ENCODE data around the gene SLC16A1.

SLC16A1 gene

GRCh38 chr1:112992780-112993179 lies 36.8 kb upstream of the SLC16A1 start:
- TF ChIP-seq CTCF (IDR thresholded peaks at IDR 0.05; ENCODE audit: insufficient read depth, low read length, poor library complexity, severe bottlenecking) (no peak), EZH2phosphoT487 (conservative IDR thresholded peaks at IDR 0.05; ENCODE audit: low read length) (no peak)
- H3K4me2 ChIP-seq (ENCODE audit: low read depth, low read length, poor library complexity, severe bottlenecking) = no peak overlapping the region
- H3K79me2 ChIP-seq (ENCODE audit: insufficient read depth, low read length) = no peaks in the 10 kb centered on the region
- no peaks in the 10 kb centered on the region for H3F3A ChIP-seq (ENCODE audit: insufficient read depth)
- H3K9me3 ChIP-seq (ENCODE audit: insufficient read depth, low read length) = no peaks in the 10 kb centered on the region
- H4K20me1 ChIP-seq (ENCODE audit: low read depth, low read length) = no peaks in the 10 kb centered on the region
- no peaks in the 10 kb centered on the region for H3K9me2 ChIP-seq (replicated peaks; ENCODE audit: insufficient read depth, low read length)
- no peak overlapping the region for H3K4me3 ChIP-seq (ENCODE audit: insufficient read depth, low read length, poor library complexity, severe bottlenecking)
- H2AFZ ChIP-seq (ENCODE audit: low read depth, low read length, severe bottlenecking) = no peak overlapping the region
- H3K27me3 ChIP-seq (ENCODE audit: low read length) = no peaks in the 10 kb centered on the region
- H3K27ac ChIP-seq (ENCODE audit: low read depth, low read length) = no peak overlapping the region
- H3K9ac ChIP-seq (ENCODE audit: low read length) = no peak overlapping the region
- no peaks in the 10 kb centered on the region for H3K36me3 ChIP-seq (ENCODE audit: low read length)

- no peak for TF ChIP-seq EZH2phosphoT487 (conservative IDR thresholded peaks at IDR 0.05; ENCODE audit: low read length)
- TF ChIP-seq CTCF (IDR thresholded peaks at IDR 0.05; ENCODE audit: insufficient read depth, low read length, poor library complexity, severe bottlenecking) = no peak
- Histone ChIP-seq H3K4me2 (ENCODE audit: low read depth, low read length, poor library complexity, severe bottlenecking) (no peak overlapping the region), H3K79me2 (ENCODE audit: insufficient read depth, low read length) (no peaks in the 10 kb centered on the region), H3K9ac (ENCODE audit: low read length) (no peak overlapping the region), H4K20me1 (ENCODE audit: low read depth, low read length) (no peaks in the 10 kb centered on the region), H3K36me3 (ENCODE audit: low read length) (no peaks in the 10 kb centered on the region), H3K27ac (ENCODE audit: low read depth, low read length) (no peak overlapping the region), H3K9me2 (replicated peaks; ENCODE audit: insufficient read depth, low read length) (no peaks in the 10 kb centered on the region), H3K9me3 (ENCODE audit: insufficient read depth, low read length) (no peaks in the 10 kb centered on the region), H2AFZ (ENCODE audit: low read depth, low read length, severe bottlenecking) (no peak overlapping the region), H3K4me3 (ENCODE audit: insufficient read depth, low read length, poor library complexity, severe bottlenecking) (no peak overlapping the region), H3F3A (ENCODE audit: insufficient read depth) (no peaks in the 10 kb centered on the region), H3K27me3 (ENCODE audit: low read length) (no peaks in the 10 kb centered on the region)
These were observed 35.6 kb upstream of the SLC16A1 start for GRCh38 chr1:112991402-112992120.

GRCh38 chr1:112990271-112990670 lies 34.3 kb upstream of the SLC16A1 start:
- no peak overlapping the region for H3K27ac ChIP-seq (ENCODE audit: low read depth, low read length)
- H3K9me2 ChIP-seq (replicated peaks; ENCODE audit: insufficient read depth, low read length) = no peaks in the 10 kb centered on the region
- TF ChIP-seq CTCF (IDR thresholded peaks at IDR 0.05; ENCODE audit: insufficient read depth, low read length, poor library complexity, severe bottlenecking) = no peak
- H3K4me2 ChIP-seq (ENCODE audit: low read depth, low read length, poor library complexity, severe bottlenecking) = no peak overlapping the region
- H2AFZ ChIP-seq (ENCODE audit: low read depth, low read length, severe bottlenecking) = no peak overlapping the region
- H3F3A ChIP-seq (ENCODE audit: insufficient read depth) = no peaks in the 10 kb centered on the region
- H4K20me1 ChIP-seq (ENCODE audit: low read depth, low read length) = no peaks in the 10 kb centered on the region
- no peaks in the 10 kb centered on the region for H3K9me3 ChIP-seq (ENCODE audit: insufficient read depth, low read length)
- no peak overlapping the region for H3K4me3 ChIP-seq (ENCODE audit: insufficient read depth, low read length, poor library complexity, severe bottlenecking)
- no peak overlapping the region for H3K9ac ChIP-seq (ENCODE audit: low read length)
- H3K36me3 ChIP-seq (ENCODE audit: low read length) = no peaks in the 10 kb centered on the region
- no peaks in the 10 kb centered on the region for H3K27me3 ChIP-seq (ENCODE audit: low read length)
- no peaks in the 10 kb centered on the region for H3K79me2 ChIP-seq (ENCODE audit: insufficient read depth, low read length)
